Fibroblast of the conjunctiva (primary cell): Measurements from ENCODE around the gene VRK1.
A peak's percentile ranks its signal among the peaks of the same experiment; 100 is the strongest.
"Not testable (repeated sequence)": the region's sequence is repeated elsewhere in the genome, so short reads cannot be mapped to it uniquely, and the experiment has no call there.

Experiments
- DNase-seq: peaks from one replicate; pipeline ENCODE4 v3.0.0-alpha.2; 2010; ENCODE audit warnings: low read depth

Gene VRK1, protein sequence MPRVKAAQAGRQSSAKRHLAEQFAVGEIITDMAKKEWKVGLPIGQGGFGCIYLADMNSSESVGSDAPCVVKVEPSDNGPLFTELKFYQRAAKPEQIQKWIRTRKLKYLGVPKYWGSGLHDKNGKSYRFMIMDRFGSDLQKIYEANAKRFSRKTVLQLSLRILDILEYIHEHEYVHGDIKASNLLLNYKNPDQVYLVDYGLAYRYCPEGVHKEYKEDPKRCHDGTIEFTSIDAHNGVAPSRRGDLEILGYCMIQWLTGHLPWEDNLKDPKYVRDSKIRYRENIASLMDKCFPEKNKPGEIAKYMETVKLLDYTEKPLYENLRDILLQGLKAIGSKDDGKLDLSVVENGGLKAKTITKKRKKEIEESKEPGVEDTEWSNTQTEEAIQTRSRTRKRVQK

DNA sequence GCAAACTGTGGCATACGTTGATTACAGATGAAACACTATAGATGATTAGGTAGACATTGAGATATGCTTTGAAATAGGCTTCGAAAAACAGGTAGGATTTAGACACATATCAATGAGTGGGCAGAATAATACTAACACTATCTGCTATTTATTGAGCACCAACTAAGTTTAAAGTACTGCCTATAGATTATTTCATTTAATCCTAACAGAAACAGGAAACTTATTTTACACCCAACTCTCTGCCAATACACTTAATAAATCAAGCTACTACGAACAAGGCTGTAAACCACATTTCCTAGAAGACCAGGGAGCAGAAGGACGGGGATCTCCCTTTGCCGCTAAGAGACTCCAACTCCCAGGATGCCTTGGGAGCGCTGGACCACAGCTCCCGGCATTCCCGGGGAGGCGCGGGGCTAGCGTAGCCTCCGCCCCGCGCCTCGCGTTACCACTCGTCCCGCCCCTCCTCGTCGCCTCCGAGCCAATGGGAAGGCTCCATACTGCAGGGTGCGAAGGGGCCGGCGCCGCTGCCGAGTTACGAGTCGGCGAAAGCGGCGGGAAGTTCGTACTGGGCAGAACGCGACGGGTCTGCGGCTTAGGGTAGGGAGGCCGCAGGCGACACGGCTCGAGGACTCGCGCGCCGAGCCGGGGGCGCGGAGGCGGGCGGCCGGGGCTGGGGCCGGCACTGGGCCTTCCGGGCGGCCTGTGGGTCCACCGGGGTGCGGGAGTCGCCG, at the start of gene VRK1:
VRK1 (plus strand) TSS at position 532 of the 731 bp plus-strand sequence. CDS start 36,090 bp downstream, outside the sequence.
- peak; percentile 85 for DNase-seq

DNA sequence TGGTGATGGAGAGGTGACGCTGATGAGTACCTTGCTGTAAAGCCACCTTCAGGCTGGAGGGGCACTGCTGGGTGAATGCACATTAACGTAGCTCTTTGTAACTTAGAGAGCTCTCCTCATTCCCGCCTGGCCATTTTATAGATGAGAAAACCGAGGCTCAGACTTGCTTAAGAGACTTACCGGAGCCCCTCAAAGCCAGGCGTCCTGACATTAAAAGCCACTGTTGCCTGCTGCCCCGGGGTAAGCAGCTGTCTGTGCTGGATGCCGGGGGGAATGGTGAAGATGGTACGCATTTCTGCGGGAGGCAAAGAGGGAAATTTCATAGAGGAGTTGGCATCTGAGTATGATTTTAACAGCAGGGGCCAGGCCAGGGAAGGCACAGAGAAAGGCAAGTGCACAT, 49.6 kb upstream of the VRK1 start:
- DNase-seq: no peak

DNA sequence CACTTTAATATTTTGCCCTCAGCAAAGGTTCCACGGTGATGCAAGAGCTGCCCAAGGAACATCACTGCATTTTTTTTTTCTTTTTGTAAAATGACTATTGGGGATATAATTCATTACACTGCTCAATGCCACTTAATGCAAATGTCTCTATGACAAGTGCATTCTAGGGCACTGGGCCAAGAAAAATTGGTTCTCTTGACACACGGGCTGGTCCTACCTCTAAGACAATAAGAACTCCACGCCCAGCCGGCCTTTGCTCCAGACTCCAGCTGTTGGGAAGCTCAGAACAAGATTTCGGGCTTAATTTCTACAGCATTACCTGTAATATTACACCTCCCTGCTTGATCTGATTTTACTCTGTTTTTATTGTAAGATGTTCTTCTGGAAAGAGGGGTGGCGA, 48.8 kb upstream of the VRK1 start:
- no peak for DNase-seq

DNA sequence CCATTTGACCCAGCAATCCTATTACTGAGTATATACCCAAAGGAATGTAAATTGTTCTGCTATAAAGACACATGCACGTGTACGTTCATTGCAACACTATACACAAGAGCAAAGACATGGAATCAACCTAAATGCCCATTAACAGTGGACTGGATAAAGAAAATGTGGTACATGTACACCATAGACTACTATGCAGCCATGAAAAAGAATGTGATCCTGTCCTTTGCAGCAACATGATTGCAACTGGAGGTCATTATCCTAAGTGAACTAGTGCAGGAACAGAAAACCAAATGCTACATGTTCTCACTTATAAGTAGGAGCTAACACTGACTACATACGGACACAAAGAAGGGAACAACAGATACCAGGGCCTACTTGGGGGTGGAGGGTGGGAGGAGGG, 45.7 kb upstream of the VRK1 start:
- DNase-seq: no peak

DNA sequence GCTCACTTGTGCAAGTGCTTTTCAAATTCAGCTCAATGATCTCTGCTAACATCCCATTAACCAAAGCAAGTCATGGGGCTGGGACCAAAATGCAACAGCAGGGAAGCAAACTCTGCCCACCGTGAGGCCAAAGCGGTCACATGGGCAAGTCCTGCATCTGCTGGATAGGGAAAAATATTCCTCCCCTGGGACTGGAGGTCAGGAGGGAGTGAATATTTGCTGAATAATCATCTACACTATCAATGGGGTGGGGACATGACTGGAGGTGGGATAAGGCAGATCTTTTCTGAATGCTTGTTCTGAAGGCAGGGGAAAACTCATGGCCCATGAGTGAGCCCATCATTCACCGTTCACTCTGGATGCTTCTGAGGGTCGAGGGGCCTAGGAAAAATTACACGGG, 45.1 kb upstream of the VRK1 start:
- DNase-seq: no peak

DNA sequence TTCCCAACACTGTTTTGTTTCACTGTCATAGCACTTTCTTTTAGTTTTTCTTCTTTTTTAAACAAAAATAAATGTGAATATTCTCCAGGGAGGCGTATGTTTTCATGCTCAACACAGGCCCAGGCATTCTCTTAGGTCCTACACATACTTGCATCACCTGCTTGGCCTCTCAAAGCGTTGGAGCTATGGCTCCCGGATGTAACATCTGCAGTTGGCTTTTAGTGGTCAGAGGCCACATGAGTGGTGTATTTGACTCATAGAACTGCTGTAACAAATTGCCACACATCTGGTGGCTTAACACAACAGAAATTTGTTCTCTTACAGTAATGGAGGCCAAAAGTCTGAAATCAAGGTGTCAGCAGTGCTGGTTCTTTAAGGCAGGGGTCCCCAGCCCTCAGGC, 44.6 kb upstream of the VRK1 start:
- DNase-seq: no peak

DNA sequence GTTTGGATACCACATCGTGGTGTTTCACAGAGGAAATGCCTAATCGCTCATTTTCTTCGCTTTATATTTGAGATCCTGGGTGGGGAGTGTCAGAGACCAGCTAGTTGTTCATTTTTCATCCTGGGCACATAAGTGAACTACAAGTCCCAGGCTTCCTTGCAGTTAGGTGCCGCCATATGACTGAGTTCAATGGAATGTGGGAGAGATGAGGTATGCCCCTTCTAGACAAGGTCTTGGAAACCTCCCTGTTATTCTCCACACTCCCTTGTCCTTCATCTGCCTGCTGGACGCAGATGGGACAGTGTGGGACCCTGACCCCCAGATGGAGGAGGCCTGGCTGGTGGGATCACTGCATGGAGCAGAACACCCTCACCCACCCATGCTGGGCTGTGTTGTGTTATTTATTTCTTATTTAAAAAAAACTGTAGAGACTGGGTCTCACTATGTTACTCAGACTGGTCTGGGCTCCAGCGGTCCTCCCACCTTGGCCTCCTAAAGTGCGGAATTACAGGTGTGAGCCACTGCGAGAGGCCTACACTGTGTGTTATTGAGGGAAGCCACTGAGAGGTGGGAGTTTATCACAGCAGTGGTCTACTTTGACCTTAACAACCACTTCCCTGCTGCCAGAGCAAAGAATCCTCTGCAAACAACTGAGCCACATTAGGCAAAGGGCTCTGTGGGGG, 42.9 kb upstream of the VRK1 start:
- no peak for DNase-seq

DNA sequence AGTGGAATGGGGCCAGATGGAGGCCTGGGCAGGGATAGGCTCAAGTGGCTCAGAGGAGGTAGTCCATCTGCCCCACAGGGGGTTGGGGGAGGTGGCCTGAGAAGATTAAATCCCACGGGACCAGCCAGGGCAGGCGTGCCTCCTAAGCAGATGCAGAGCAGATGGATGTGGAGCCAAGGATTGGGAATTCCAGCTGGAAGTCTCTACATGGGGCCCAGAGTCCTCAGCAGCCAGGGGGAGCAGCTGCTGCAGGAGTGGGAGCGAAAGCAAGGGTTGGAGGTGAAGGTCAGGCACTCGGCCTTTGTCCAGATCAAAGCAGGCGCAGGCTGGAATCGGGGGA, 42.4 kb upstream of the VRK1 start:
- DNase-seq: no peak

DNA sequence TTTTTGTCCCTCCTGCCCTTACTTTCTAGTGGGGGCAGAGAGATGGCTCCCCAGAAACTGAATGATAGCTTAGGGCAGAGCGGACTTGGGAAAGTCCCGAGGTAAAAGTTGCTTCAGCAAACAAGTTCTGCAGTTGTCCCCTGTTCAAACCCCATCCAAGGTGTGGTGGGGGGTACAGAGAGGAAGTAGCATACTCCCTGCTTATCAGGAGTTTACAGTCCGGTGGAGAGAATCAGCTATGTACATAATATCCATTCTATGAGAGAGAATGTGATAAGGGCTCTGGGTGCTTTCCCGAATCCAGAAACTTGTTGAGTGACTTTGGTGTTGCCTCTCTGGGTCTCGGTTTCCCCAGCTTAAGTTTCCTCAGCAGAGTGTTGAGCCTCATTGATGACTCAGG, 40.4 kb upstream of the VRK1 start:
- no peak for DNase-seq

DNA sequence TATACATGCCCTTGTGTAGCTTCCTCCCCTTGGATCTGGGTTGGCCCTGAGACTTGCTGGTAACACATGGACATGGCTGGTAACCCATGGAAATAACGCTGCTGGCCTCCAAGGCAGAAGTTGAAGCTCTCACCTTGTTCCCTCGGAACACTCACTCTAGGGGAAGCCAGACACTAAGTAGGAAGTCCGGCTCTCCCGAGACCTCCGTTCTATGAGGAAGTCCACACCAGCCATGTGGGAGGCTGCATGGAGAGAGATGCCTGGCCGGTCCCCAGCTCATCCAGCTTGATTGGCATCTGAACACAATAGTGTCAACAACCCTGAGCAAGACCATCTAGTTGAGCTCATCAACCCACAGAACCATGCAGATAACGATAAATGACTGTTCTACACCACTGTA, 39.7 kb upstream of the VRK1 start:
- no peak for DNase-seq

DNA sequence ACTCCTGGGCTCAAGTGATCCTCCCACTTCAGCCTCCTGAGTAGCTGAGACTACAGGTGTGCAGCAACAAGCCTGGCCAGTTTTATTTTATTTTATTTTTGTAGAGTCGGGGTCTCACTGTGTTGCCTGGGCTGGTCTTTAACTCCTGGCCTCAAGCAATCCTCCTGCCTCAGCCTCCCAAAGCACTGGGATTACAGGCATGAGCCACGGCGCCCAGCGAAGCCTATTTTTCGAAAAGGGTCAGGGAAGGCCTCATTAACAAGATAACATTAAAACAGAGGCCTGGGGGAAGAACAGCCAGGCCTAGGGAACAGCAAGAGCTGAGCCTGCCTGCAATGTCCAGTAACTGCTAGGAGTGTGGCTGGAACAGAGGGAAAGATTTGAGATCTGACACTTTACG, 36.1 kb upstream of the VRK1 start:
- DNase-seq: no peak

DNA sequence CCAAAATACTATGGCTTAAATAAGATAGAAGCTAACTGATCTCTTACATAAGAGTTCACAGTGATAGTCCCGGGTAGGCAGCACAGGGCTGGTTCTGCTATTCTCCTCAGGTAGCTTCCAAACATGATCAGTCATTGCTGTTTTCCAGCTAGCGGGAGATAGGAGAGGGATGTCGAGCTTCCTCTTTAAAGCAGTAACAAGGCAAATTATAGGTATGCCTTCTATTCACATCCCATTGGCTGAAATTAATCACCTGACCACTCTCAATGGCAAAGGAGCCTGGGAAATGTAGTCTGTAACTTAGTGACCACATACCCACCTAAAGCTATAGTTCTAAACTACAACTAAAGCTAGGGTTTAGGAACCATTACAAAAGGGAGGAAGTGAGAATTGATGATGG, 34.5 kb upstream of the VRK1 start:
- DNase-seq: peak; percentile 18

DNA sequence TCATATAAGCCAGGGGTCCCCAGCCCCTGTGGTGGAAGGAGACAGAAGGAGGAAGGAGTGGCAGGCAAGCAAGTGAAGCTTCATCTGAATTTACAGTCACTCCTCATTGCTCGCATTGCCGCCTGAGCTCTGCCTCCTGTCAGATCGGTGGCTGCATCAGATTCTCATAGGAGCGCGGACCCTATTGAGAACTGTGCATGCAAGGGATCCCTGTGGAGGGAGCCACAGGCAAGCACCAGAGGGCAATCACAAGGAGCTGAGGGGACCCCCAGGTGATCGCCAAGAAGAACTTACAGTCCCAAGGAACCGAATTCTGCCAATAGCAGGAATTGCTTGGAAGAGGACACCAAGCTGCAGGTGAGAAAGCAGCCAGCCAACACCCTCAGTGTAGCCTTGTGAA, 33.2 kb upstream of the VRK1 start:
- DNase-seq: no peak

DNA sequence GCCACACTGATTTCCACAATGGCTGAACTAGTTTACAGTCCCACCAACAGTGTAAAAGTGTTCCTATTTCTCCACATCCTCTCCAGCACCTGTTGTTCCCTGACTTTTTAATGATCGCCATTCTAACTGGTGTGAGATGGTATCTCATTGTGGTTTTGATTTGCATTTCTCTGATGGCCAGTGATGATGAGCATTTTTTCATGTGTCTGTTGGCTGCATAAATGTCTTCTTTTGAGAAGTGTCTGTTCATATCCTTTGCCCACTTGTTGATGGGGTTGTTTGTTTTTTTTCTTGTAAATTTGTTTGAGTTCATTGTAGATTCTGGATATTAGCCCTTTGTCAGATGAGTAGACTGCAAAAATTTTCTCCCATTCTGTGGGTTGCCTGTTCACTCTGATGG, 32.0 kb upstream of the VRK1 start:
- DNase-seq: not testable (repeated sequence)

DNA sequence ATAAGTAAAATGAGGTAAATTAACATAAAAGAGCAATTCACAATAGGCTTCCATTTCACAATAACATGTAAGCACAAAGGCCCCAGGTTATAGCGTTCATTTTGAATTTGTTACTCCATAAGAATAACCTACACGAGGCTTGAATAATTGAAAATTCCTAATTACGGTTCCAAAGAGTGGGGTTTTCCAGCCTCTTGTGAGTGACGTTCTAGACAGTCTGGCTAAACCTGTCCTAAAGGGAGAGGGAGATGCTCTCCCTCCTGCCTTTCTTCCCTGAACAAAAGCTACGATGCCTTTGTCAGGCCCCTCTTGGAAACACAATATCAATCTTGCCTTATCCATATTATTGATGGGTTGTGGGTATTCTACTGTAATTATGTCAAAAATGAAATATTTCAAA, 24.3 kb upstream of the VRK1 start:
- no peak for DNase-seq

DNA sequence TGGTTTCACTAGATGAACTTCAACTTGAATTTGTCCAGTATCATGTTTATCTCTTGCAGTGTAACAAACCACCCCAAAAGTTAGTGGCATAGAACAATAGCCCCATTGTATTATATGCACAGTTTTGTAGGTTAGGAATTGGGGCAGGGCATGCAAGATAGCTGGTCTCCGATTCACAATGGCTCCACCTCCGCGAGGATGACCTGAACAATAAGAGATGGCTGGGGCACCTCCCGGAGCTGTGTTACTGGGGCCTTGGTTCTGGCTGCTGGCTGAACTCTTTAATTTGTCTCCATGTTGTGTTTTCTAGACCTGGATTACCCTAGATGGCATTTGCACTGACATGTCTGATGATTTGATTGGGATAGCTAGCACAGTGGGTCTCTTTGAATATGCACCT, 20.4 kb upstream of the VRK1 start:
- no peak for DNase-seq

DNA sequence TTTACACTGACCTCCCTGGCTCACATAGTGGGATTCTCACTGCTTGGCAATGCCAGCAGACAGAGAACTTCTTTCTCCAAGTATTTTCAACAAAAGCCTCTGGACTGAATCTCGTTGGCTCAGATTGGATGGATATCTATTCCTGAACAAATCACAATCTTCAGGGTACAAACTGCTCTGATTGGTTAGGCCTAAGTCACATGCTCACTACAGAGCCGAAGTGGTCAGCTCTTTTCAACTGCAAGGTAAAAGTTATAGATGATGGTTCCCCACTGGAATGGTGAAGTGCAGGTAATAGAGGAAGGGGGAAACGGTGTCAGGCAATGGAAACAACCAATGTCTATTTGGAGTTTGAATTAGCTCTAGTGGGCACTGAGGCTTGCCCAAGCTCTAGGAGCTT, 16.7 kb upstream of the VRK1 start:
- no peak for DNase-seq

DNA sequence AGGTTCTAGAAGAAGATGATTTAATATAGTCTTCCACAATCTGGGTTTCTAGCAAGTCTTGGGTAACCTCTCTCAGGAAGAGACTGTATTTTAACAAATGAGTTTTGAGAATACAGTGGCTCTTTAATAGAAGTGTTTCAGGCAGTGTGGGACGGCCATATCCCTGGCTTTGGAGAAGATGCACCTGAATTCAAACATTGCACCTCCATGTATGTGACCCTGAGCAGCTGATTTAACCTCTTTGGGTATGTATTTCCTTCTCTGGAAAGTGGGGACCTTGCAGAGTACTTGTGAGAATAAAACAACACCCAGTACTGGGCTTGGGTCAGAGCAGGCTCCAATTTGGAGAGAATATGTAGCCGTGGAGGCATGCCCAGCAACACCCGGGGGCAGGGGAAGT, 15.8 kb upstream of the VRK1 start:
- DNase-seq: no peak

DNA sequence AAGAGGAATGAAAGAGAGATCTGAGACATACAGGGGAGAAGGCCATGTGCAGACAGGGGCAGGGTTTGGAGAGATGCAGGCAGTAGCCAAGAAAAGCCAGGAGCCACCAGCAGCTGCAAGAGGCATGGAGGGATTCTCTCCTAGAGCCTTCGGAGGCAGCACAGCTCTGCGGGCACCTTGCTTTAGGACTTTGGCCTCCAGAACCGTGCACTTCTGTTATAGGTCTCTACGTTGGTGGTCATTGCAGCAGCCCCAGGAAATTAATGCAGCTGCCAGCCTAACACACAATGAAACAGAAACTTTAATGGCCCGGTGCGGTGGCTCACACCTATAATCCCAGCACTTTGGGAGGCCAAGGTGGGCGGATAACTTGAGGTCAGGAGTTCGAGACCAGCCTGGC, 14.7 kb upstream of the VRK1 start:
- no peak for DNase-seq

DNA sequence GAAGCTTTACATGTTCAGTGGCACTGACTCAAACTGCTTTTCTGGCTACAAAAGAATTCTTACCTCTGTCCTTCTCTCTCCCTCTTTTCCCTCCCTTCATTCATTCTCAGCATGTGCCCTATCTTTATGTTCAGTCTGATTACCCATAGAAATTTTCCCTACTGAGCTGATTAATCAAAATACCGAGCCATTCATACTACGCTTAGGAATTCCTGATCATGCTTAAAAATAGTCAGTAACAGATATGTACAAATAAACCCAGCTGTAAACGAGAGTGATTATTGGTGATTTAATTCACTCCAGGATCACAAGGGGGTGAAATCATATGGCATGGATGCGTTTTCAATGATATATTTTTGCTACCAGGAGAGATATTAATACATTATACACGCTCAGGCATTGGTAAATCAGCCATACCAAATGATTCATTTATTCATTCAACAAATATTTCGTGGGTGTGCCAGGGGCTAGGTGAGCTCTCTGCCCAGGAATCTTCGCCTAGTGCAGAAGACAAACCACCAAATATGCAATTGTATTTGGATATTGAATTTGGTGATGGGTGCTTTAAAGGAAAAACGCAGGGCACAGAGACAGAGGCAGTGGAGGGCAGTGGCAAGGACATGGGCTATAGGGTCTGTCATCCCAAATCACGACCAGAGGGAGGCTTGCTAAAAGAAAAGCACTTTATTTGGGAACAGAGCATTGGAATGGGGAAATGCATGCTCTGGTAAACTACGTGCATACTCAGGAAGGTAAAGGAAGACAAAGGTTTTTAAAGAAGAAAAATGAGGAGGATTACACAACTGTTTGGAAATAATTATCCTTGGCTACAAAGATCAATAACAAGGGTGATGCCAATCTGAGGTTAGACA, 13.9 kb upstream of the VRK1 start:
- DNase-seq: no peak

DNA sequence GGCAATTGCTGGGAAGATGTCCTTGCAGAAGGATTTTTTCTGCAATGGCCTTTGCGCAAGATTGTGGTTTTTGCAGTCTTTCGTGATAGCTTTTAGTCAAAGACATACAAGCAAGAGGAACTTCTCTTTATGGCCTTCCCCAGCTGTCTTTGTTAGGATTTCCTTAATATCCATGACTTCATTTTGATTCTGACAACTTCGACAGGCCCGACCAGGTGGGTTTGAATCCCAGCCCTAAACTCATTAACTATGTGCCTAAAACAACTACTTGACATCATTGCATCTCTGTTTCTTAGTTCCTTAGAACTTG, 13.3 kb upstream of the VRK1 start:
- no peak for DNase-seq

DNA sequence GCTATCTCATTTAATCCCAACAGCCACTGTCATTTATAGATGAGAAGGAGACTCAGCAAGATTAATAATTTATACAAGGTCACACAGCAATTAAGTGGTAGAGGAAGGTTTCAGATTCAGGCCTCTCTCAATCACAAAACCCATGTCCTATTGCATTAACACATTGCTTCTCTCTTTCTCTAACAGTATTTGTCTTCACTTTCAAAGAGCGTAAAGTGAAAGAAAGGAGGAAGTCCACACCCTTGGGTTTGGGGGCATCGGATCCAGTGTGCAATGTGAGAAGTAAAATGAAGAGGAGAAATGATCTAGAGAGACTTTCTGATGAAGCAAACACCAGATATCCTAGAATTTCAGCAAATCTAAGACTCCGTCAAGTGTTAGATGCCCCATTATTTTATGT, 7.0 kb upstream of the VRK1 start:
- no peak for DNase-seq

DNA sequence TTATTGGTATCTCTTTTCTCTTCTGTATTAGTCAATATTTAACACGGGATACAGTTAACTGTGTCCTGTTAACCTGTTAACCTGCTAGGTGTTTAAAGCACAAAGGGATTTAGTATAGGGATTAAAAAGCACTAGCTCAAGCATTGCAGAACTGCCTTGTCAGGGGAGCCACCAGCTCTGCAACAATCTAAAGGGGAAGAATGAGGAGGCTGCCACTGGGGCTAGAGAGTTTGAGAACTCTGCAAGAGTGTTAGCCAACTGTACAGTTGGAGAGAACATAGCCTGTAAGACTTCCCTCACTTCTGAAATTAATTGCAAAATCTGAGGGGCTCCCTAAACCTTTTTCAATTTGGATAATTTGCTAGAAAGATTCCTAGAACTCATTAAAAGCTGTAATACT, 6.5 kb upstream of the VRK1 start:
- no peak for DNase-seq
